K562 (cell line): ENCODE measurements around the gene OPHN1. TPM values are rescaled to one million over a fixed set of nuclear protein-coding genes. Genes with fewer than 3 reads are reported as not detected.

Experiments used
- ATAC-seq: fragments of 200-7000 bp; cut with Tn5 transposase; 3 replicates; pipeline ENCODE4 v1.9.1; 2020; ENCODE audit warnings: moderate library complexity
- BruUV-seq: library from RNA; stranded (reverse); fragments of 400-500 nt; replicated peaks from 2 replicates; lab custom pipeline; 2021; lab: Mats Ljungman, UMichigan
- CTCF ChIA-PET: fragments of 300-600 bp; formaldehyde crosslinking; extraction: SDS; loops from one replicate; lab custom pipeline; 2021; ENCODE audit warnings: low intra/inter-chr PET ratio; lab: Yijun Ruan, JAX
- POLR2A ChIA-PET: fragments of 300-600, 350-650 bp; sonication (Branson Sonifier 250); formaldehyde crosslinking; extraction: SDS; loops from one replicate; lab custom pipeline; 2021; ENCODE audit warnings: antibody characterized with exemption, inconsistent platforms; lab: Yijun Ruan, JAX
- DNase-seq, 4 experiments: peaks; one replicate each; pipeline versions ENCODE4 v3.0.0 to v3.0.0-alpha.2; 2011 to 2018; ENCODE audit warnings: low spot score in 3 of 4, mixed read lengths in 3 of 4; ENCODE audit errors: extremely low read depth in 1 of 4
- FAIRE-seq: peaks from 2 replicates; lab custom pipeline; 2011; peaks lifted over from hg19 to GRCh38; lab: Jason Lieb, UNC
- H2AFZ ChIP-seq: 2 replicates; pipeline ENCODE4 v1.6.0; 2011; ENCODE audit warnings: low read depth, low read length, control low read depth, inconsistent platforms
- H3K27ac ChIP-seq: fragments of 200-600 bp; 3 replicates; pipeline ENCODE4 v1.8.0; 2011; ENCODE audit warnings: low read depth, mild to moderate bottlenecking, control low read depth, inconsistent platforms, low read length, moderate library complexity, mixed read lengths; ENCODE audit errors: extremely low read depth
- H3K27me3 ChIP-seq, 2 experiments: fragments of 300-600 bp in 1 of 2; 2 replicates in 1 of 2; 3 replicates in 1 of 2; pipeline versions ENCODE4 v1.6.0 to v1.8.0; 2011; ENCODE audit warnings: inconsistent platforms in 2 of 2, low read length in 2 of 2, mild to moderate bottlenecking in 1 of 2, mixed read lengths in 1 of 2, moderate library complexity in 1 of 2; ENCODE audit not compliant: control insufficient read depth in 2 of 2, insufficient read depth in 2 of 2
- H3K36me3 ChIP-seq: fragments of 300-600 bp; 3 replicates; pipeline ENCODE4 v1.8.0; 2011; ENCODE audit warnings: mild to moderate bottlenecking, low read length, inconsistent platforms; ENCODE audit not compliant: control insufficient read depth, insufficient read depth
- H3K4me1 ChIP-seq, 2 experiments: fragments of 200-600 bp in 1 of 2; replicated peaks in 1 of 2; 2 replicates in 1 of 2; 3 replicates in 1 of 2; pipeline versions ENCODE4 v1.5.1 to v1.8.0; 2011; ENCODE audit warnings: inconsistent platforms in 2 of 2, low read length in 2 of 2, mild to moderate bottlenecking in 1 of 2, mixed read lengths in 1 of 2, moderate library complexity in 1 of 2; ENCODE audit not compliant: control insufficient read depth in 2 of 2, insufficient read depth in 2 of 2
- H3K4me2 ChIP-seq: 2 replicates; pipeline ENCODE4 v1.6.1; 2011; ENCODE audit warnings: low read length, control low read depth, inconsistent platforms, mixed read lengths; ENCODE audit not compliant: insufficient read depth
- H3K4me3 ChIP-seq: fragments of 200-600 bp; sonication (generic), shearing (Covaris generic); 2 replicates; pipeline ENCODE4 v1.5.1; 2016; ENCODE audit warnings: control low read depth, inconsistent platforms
- H3K79me2 ChIP-seq: fragments of 200-600 bp; 3 replicates; pipeline ENCODE4 v1.8.0; 2011; ENCODE audit warnings: low read length, inconsistent platforms; ENCODE audit not compliant: control insufficient read depth, insufficient read depth
- H3K9ac ChIP-seq, 2 experiments: 2 replicates each; pipeline versions ENCODE4 v1.6.0 to v1.6.1; 2011; ENCODE audit warnings: low read depth in 2 of 2, low read length in 2 of 2, control low read depth in 1 of 2, inconsistent platforms in 1 of 2, mild to moderate bottlenecking in 1 of 2, mixed read lengths in 1 of 2; ENCODE audit not compliant: insufficient read depth in 1 of 2
- H3K9me1 ChIP-seq: one replicate; pipeline ENCODE4 v1.6.0; 2011; ENCODE audit warnings: inconsistent platforms, mild to moderate bottlenecking, low read length, moderate library complexity; ENCODE audit not compliant: control insufficient read depth, insufficient read depth
- H3K9me3 ChIP-seq: replicated peaks from 2 replicates; pipeline ENCODE4 v1.5.1; 2011; ENCODE audit warnings: low read depth, low read length, inconsistent platforms; ENCODE audit not compliant: control insufficient read depth, insufficient read depth
- H4K20me1 ChIP-seq: replicated peaks from 2 replicates; pipeline ENCODE4 v1.6.1; 2011; ENCODE audit warnings: low read length, inconsistent platforms, mixed read lengths; ENCODE audit not compliant: control insufficient read depth, insufficient read depth
- BHLHE40 ChIP-seq: IDR thresholded peaks from 2 replicates; pipeline ENCODE4 v1.6.1; 2011; ENCODE audit warnings: low read length, improper control_type of control experiment
- BRCA1 ChIP-seq, 2 experiments: fragments of 450-650 bp in 1 of 2; sonication (generic) in 1 of 2; formaldehyde crosslinking in 1 of 2; IDR thresholded peaks; 2 replicates each; pipeline versions ENCODE4 v1.5.0 to v1.6.1; 2017 to 2020; ENCODE audit warnings: mild to moderate bottlenecking in 1 of 2, missing genetic modification reagents in 1 of 2
- FIP1L1 ChIP-seq: fragments of 200-400 bp; formaldehyde crosslinking; IDR thresholded peaks from 2 replicates; pipeline ENCODE4 v1.6.1; 2018; ENCODE audit warnings: mild to moderate bottlenecking, low read depth, low read length; ENCODE audit not compliant: poor library complexity, severe bottlenecking
- IRF2 ChIP-seq: sonication (generic); formaldehyde crosslinking; IDR thresholded peaks from 2 replicates; pipeline ENCODE4 v1.8.1; 2022; ENCODE audit warnings: mild to moderate bottlenecking, missing genetic modification reagents
- JUN ChIP-seq, 2 experiments: sonication (generic) in 1 of 2; formaldehyde crosslinking in 1 of 2; IDR thresholded peaks; 2 replicates each; pipeline versions ENCODE4 v1.6.1 to v1.8.0; 2012 to 2022; ENCODE audit warnings: borderline replicate concordance in 2 of 2, mild to moderate bottlenecking in 2 of 2, improper control_type of control experiment in 1 of 2, low read depth in 1 of 2, low read length in 1 of 2, missing genetic modification reagents in 1 of 2
- MAFF ChIP-seq: IDR thresholded peaks from 2 replicates; pipeline ENCODE4 v1.6.1; 2012; ENCODE audit warnings: low read length, improper control_type of control experiment
- SRSF7 ChIP-seq: fragments of 200-400 bp; formaldehyde crosslinking; optimal IDR thresholded peaks from 2 replicates; pipeline ENCODE3; 2017; ENCODE audit warnings: mild to moderate bottlenecking, low read depth, low read length
- ZNF143 ChIP-seq: sonication (generic); formaldehyde crosslinking; IDR thresholded peaks from 2 replicates; pipeline ENCODE4 v1.9.0; 2022; ENCODE audit warnings: mild to moderate bottlenecking, missing genetic modification reagents
- WGBS: fragments of 100-300 bp; shearing (Covaris generic); methylation state at CpG from one replicate; pipeline ENCODE4 v1.1.6; 2016; ENCODE audit warnings: low coverage, mixed read lengths; ENCODE audit not compliant: insufficient coverage; ENCODE audit errors: missing lambda C conversion rate; 5-methylcytosine and 5-hydroxymethylcytosine counted together
- in situ Hi-C: fragments of 300-500 bp; cut with MboI; formaldehyde crosslinking; loops from 4 replicates; pipeline ENCODE4 v1.15.0; 2018; ENCODE audit warnings: inconsistent platforms, mixed read lengths
- intact Hi-C: fragments of 100-400 bp; cut with micrococcal nuclease; formaldehyde crosslinking; loops from 2 replicates; pipeline ENCODE4 v1.14.2; 2022
- polyA plus RNA-seq, 8 experiments: library from polyadenylated mRNA; depleted of rRNA in 4 of 8; stranded (reverse) in 5 of 8; unstranded in 3 of 8; fragments of >200 nt; fragmentation: Nextera tagmentation in 2 of 8; fragmentation: Illumina TruSeq in 1 of 8; extraction: Ambion mirVana in 2 of 8; extraction: Trizol in 1 of 8; gene quantifications; 2 replicates each; pipeline versions ENCODE4 v1.2.1 to v1.2.3, GENCODE V29; 2011 to 2014; ENCODE audit warnings: inconsistent platforms in 1 of 8, missing spikeins in 1 of 8
- total RNA-seq, 7 experiments: library from RNA; depleted of rRNA in 6 of 7; stranded (reverse); fragments of >200 nt in 6 of 7; fragmentation: Illumina TruSeq in 2 of 7; extraction: Trizol in 2 of 7; gene quantifications; 2 replicates each; pipeline versions ENCODE4 v1.2.1 to v1.2.3, GENCODE V29; 2011 to 2021; ENCODE audit warnings: low replicate concordance in 1 of 7
- TF ChIP-seq, protein P1 (sequence below): fragments of 250-450 bp; sonication (Bioruptor Pico); IDR thresholded peaks from 2 replicates; pipeline ENCODE4 v1.9.0; 2021; ENCODE audit warnings: mild to moderate bottlenecking

Gene OPHN1
- total and polyA plus RNA-seq, 9 of the 15 experiments (the other 6 are each of a cell fraction or from before 2014, with no cell fraction given), result 0.28 to 1.8 (median 1.0) TPM

DNA sequence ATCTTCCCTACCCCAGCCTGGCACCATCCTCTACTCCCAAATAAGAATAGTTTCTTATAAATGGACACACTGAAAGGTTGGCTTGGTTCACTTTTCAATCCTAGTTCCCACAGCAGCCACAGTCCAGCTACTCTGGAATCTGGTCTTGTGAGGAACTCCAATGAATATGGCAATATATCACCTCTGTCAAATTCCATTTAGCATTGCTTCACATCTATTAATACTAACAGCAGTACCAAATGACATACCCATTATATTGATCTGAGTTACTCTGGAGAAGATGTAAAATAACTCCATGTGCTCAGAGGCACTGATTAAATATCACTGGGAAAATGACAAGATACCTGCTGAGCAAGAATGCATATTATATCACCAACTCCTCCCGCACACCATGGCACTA, 8.6 kb downstream of the OPHN1 start:
- ChIA-PET CTCF (no interaction called here), POLR2A (interaction anchor here (0.8 kb wide), 1 partner anchor 504 kb away, joined by 3 read pairs; no protein-coding TSS in a partner anchor)
- Histone ChIP-seq H2AFZ (no peak overlapping the region), H3K36me3 (no peaks in the 10 kb centered on the region), H3K4me2 (no peak overlapping the region), H3K27me3 (no peaks in the 10 kb centered on the region), H3K27ac (no peak overlapping the region), H3K9ac (no peak overlapping the region), H3K9me3 (no peaks in the 10 kb centered on the region), H3K79me2 (no peaks in the 10 kb centered on the region), H3K4me3 (no peak overlapping the region), H3K4me1 (no peaks in the 10 kb centered on the region), H3K9me1 (no peaks in the 10 kb centered on the region), H4K20me1 (no peaks in the 10 kb centered on the region)
- no peak for FAIRE-seq
- BruUV-seq, result no TSS peak
- WGBS, result 44% methylated on average over 1 of the region's 1 CpG
- TF ChIP-seq JUN (IDR thresholded peaks at IDR 0.05; ENCODE audit: borderline replicate concordance, low read depth, low read length) (no peak), JUN (CRISPR knock-in tag; IDR thresholded peaks at IDR 0.05; ENCODE audit: borderline replicate concordance) (no peak), FIP1L1 (no peak), BHLHE40 (no peak), ZNF143 (CRISPR knock-in tag) (no peak), BRCA1 (IDR thresholded peaks at IDR 0.05) (no peak), BRCA1 (CRISPR knock-in tag; IDR thresholded peaks at IDR 0.05) (no peak), IRF2 (CRISPR knock-in tag) (no peak), SRSF7 (no peak), MAFF (no peak)
- TF ChIP-seq, protein P1, sequence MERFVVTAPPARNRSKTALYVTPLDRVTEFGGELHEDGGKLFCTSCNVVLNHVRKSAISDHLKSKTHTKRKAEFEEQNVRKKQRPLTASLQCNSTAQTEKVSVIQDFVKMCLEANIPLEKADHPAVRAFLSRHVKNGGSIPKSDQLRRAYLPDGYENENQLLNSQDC (CRISPR knock-in tag), result no peak
- in situ Hi-C loops (no loop called here), intact Hi-C loops (no loop called here)
- ATAC-seq, result no peak
- DNase-seq, result no peak
